NOMO-1 treated with dmso at 0.1 percent for 144 hours (cell line): ENCODE measurements around the gene IKZF3.

ENCODE experiments used
- DNase-seq: peaks from one replicate; lab custom pipeline; 2025; ENCODE audit not compliant: unreplicated experiment; lab: John Stamatoyannopoulos, UW

The IKZF3 gene

GRCh38 chr17:39818358-39819000 is 45.6 kb downstream of the IKZF3 start:
- no peak for DNase-seq

- DNase-seq: no peak
Measured at GRCh38 chr17:39816272-39816671, 47.8 kb downstream of the IKZF3 start.

GRCh38 chr17:39814497-39814896 is 49.6 kb downstream of the IKZF3 start:
- no peak for DNase-seq

GRCh38 chr17:39813631-39814030 is 50.5 kb downstream of the IKZF3 start:
- DNase-seq: no peak

GRCh38 chr17:39812466-39812865 is 51.6 kb downstream of the IKZF3 start:
- no peak for DNase-seq

GRCh38 chr17:39810939-39811728 is 53.0 kb downstream of the IKZF3 start:
- no peak for DNase-seq

GRCh38 chr17:39809221-39809620 is 54.9 kb downstream of the IKZF3 start:
- no peak for DNase-seq

GRCh38 chr17:39808409-39808997 is 55.6 kb downstream of the IKZF3 start:
- DNase-seq: no peak

GRCh38 chr17:39804839-39805238 is 59.3 kb downstream of the IKZF3 start:
- no peak for DNase-seq

- no peak for DNase-seq
Measured at GRCh38 chr17:39801055-39801454, 63.1 kb downstream of the IKZF3 start.

- DNase-seq: no peak
Measured at GRCh38 chr17:39800540-39800939, 63.6 kb downstream of the IKZF3 start.

- DNase-seq: no peak
Measured at GRCh38 chr17:39799395-39799794, 64.7 kb downstream of the IKZF3 start.

GRCh38 chr17:39794249-39794970 is 69.7 kb downstream of the IKZF3 start:
- DNase-seq: no peak

- no peak for DNase-seq
Measured at GRCh38 chr17:39793301-39793872, 70.7 kb downstream of the IKZF3 start.

- no peak for DNase-seq
Measured at GRCh38 chr17:39792526-39793221, 71.4 kb downstream of the IKZF3 start.

- DNase-seq: no peak
Measured at GRCh38 chr17:39791111-39791992, 72.8 kb downstream of the IKZF3 start.

- DNase-seq: no peak
Measured at GRCh38 chr17:39787743-39788484, 76.2 kb downstream of the IKZF3 start.

- DNase-seq: no peak
Measured at GRCh38 chr17:39787041-39787440, 77.1 kb downstream of the IKZF3 start.

GRCh38 chr17:39782980-39783379 is 81.1 kb downstream of the IKZF3 start:
- DNase-seq: no peak
